ENCODE data around the gene MAPKAPK2. TPM values are rescaled to one million over a fixed set of nuclear protein-coding genes. Genes with fewer than 3 reads are reported as not detected.
A peak's percentile ranks its signal among the peaks of the same experiment; 100 is the strongest.

Gene MAPKAPK2
- total RNA-seq, 2 experiments from 2014 or later: 62.8 to 64.7 TPM

GRCh38 chr1:206717674-206717989 lies 32.9 kb downstream of the MAPKAPK2 start:
- no peaks in the 10 kb centered on the region for H3K9me3 Mint-ChIP-seq (ENCODE audit: low read depth)
- CTCF ChIA-PET: interaction anchor here (0.7 to 15.5 kb wide), 2 partner anchors 6 to 28 kb away, joined by 3 to 175 read pairs; no protein-coding TSS in a partner anchor
- H3K27ac Mint-ChIP-seq: peak overlapping the region; percentile 68
- POLR2A ChIA-PET: no interaction called here
- ATAC-seq: peak; percentile 21
- no peaks in the 10 kb centered on the region for H3K27me3 Mint-ChIP-seq
- peaks cover 73% of the 10 kb centered on the region for H3K4me1 Mint-ChIP-seq
- intact Hi-C loops (cut with DNase I, micrococcal nuclease): no loop called here
- no peaks in the 10 kb centered on the region for H3K36me3 Mint-ChIP-seq (ENCODE audit: low read depth)
- no peak overlapping the region for H3K4me3 Mint-ChIP-seq
- DNase-seq: no peak

- no peaks in the 10 kb centered on the region for H3K36me3 Mint-ChIP-seq (ENCODE audit: low read depth)
- intact Hi-C loops (cut with DNase I, micrococcal nuclease): no loop called here
- peaks cover 66% of the 10 kb centered on the region for H3K4me1 Mint-ChIP-seq
- H3K4me3 Mint-ChIP-seq: no peak overlapping the region
- H3K9me3 Mint-ChIP-seq (ENCODE audit: low read depth): no peaks in the 10 kb centered on the region
- peak overlapping the region; percentile 14 for H3K27ac Mint-ChIP-seq
- no peak for ATAC-seq
- POLR2A ChIA-PET: no interaction called here
- H3K27me3 Mint-ChIP-seq: no peaks in the 10 kb centered on the region
- CTCF ChIA-PET: interaction anchor here (0.9 to 10.4 kb wide), 12 partner anchors 8 to 193 kb away, joined by 3 to 175 read pairs (median 4); no protein-coding TSS in a partner anchor
- no peak for DNase-seq
These were observed 34.6 kb downstream of the MAPKAPK2 start for GRCh38 chr1:206719169-206719839.

GRCh38 chr1:206721454-206721853 lies 36.7 kb downstream of the MAPKAPK2 start:
- intact Hi-C loops (cut with DNase I, micrococcal nuclease): no loop called here
- Mint-ChIP-seq H3K9me3 (ENCODE audit: low read depth) (no peaks in the 10 kb centered on the region), H3K4me1 (peaks cover 65% of the 10 kb centered on the region), H3K27ac (no peak overlapping the region), H3K27me3 (no peaks in the 10 kb centered on the region), H3K4me3 (no peak overlapping the region), H3K36me3 (ENCODE audit: low read depth) (no peaks in the 10 kb centered on the region)
- DNase-seq (no peak), ATAC-seq (no peak)
- CTCF ChIA-PET: interaction anchor here (0.6 to 10.4 kb wide), 5 partner anchors 10 to 1163 kb away, joined by 3 to 175 read pairs (median 9); no protein-coding TSS in a partner anchor
- POLR2A ChIA-PET: no interaction called here

GRCh38 chr1:206722751-206723461 lies 38.2 kb downstream of the MAPKAPK2 start:
- CTCF ChIA-PET: interaction anchor here (0.6 to 10.4 kb wide), 14 partner anchors 12 to 210 kb away, joined by 3 to 175 read pairs (median 4); no protein-coding TSS in a partner anchor
- no peak overlapping the region for H3K27ac Mint-ChIP-seq
- intact Hi-C loops (cut with DNase I, micrococcal nuclease): no loop called here
- DNase-seq (no peak), ATAC-seq (no peak)
- H3K4me3 Mint-ChIP-seq: no peak overlapping the region
- no peaks in the 10 kb centered on the region for H3K9me3 Mint-ChIP-seq (ENCODE audit: low read depth)
- H3K36me3 Mint-ChIP-seq (ENCODE audit: low read depth): no peaks in the 10 kb centered on the region
- POLR2A ChIA-PET: interaction anchor here (0.6 kb wide), 1 partner anchor 43 kb away, joined by 4 read pairs; no protein-coding TSS in a partner anchor
- no peaks in the 10 kb centered on the region for H3K27me3 Mint-ChIP-seq
- H3K4me1 Mint-ChIP-seq: peaks cover 59% of the 10 kb centered on the region

GRCh38 chr1:206723462-206723804 lies 38.7 kb downstream of the MAPKAPK2 start:
- no peak for DNase-seq

GRCh38 chr1:206723805-206724472 lies 39.2 kb downstream of the MAPKAPK2 start:
- no peak for DNase-seq
- Mint-ChIP-seq H3K4me1 (peaks cover 53% of the 10 kb centered on the region), H3K27me3 (no peaks in the 10 kb centered on the region), H3K27ac (peak overlapping the region; percentile 48), H3K36me3 (ENCODE audit: low read depth) (no peaks in the 10 kb centered on the region), H3K4me3 (no peak overlapping the region), H3K9me3 (ENCODE audit: low read depth) (no peaks in the 10 kb centered on the region)
- ATAC-seq: no peak
- intact Hi-C loops (cut with DNase I, micrococcal nuclease): loop anchor here in 1 of 2 experiments (2.0 kb wide), 1 partner anchor 259 kb away; no protein-coding TSS in a partner anchor
- CTCF ChIA-PET: interaction anchor here (0.7 to 10.4 kb wide), 16 partner anchors 11 to 258 kb away, joined by 3 to 175 read pairs (median 10); partner anchors contain the start of gene FCMR
- POLR2A ChIA-PET: no interaction called here

More at GRCh38 chr1:206723462-206723804, 38.7 kb downstream of the MAPKAPK2 start:
- intact Hi-C loops (cut with DNase I, micrococcal nuclease): no loop called here
- no peaks in the 10 kb centered on the region for H3K9me3 Mint-ChIP-seq (ENCODE audit: low read depth)
- CTCF ChIA-PET: interaction anchor here (0.6 to 10.4 kb wide), 12 partner anchors 12 to 209 kb away, joined by 3 to 175 read pairs (median 4); no protein-coding TSS in a partner anchor
- no peak overlapping the region for H3K4me3 Mint-ChIP-seq
- H3K27ac Mint-ChIP-seq: no peak overlapping the region
- H3K4me1 Mint-ChIP-seq: peaks cover 58% of the 10 kb centered on the region
- H3K27me3 Mint-ChIP-seq: no peaks in the 10 kb centered on the region
- ATAC-seq: no peak
- no peaks in the 10 kb centered on the region for H3K36me3 Mint-ChIP-seq (ENCODE audit: low read depth)
- POLR2A ChIA-PET: interaction anchor here (0.6 kb wide), 1 partner anchor 43 kb away, joined by 4 read pairs; no protein-coding TSS in a partner anchor

- Mint-ChIP-seq H3K4me3 (no peak overlapping the region), H3K4me1 (peaks cover 49% of the 10 kb centered on the region), H3K9me3 (ENCODE audit: low read depth) (no peaks in the 10 kb centered on the region), H3K36me3 (ENCODE audit: low read depth) (peaks cover 12% of the 10 kb centered on the region), H3K27me3 (no peaks in the 10 kb centered on the region), H3K27ac (peak overlapping the region; percentile 29)
- ChIA-PET POLR2A (no interaction called here), CTCF (interaction anchor here (0.5 to 10.4 kb wide), 52 partner anchors 10 to 824 kb away, joined by 3 to 175 read pairs (median 6); partner anchors contain the start of genes DYRK3 and FCMR)
- ATAC-seq: peak; percentile 72
- DNase-seq: peak; percentile 85
- intact Hi-C loops (cut with DNase I, micrococcal nuclease): loop anchor here (2.0 to 5.0 kb wide), 3 partner anchors 38 to 257 kb away; no protein-coding TSS in a partner anchor
These were observed 40.6 kb downstream of the MAPKAPK2 start for GRCh38 chr1:206725109-206725963.

GRCh38 chr1:206727981-206728696 lies 43.4 kb downstream of the MAPKAPK2 start:
- DNase-seq (no peak), ATAC-seq (no peak)
- POLR2A ChIA-PET: no interaction called here
- CTCF ChIA-PET: interaction anchor here (0.7 to 10.4 kb wide), 7 partner anchors 17 to 185 kb away, joined by 3 to 175 read pairs (median 5); no protein-coding TSS in a partner anchor
- Mint-ChIP-seq H3K27ac (no peak overlapping the region), H3K4me1 (peaks cover 38% of the 10 kb centered on the region), H3K36me3 (ENCODE audit: low read depth) (peaks cover 22% of the 10 kb centered on the region), H3K27me3 (no peaks in the 10 kb centered on the region), H3K4me3 (no peak overlapping the region), H3K9me3 (ENCODE audit: low read depth) (no peaks in the 10 kb centered on the region)
- intact Hi-C loops (cut with DNase I, micrococcal nuclease): loop anchor here in 1 of 2 experiments (5.0 kb wide), 2 partner anchors 41 to 254 kb away; no protein-coding TSS in a partner anchor

GRCh38 chr1:206728697-206728987 lies 43.9 kb downstream of the MAPKAPK2 start:
- H3K9me3 Mint-ChIP-seq (ENCODE audit: low read depth): no peaks in the 10 kb centered on the region
- intact Hi-C loops (cut with DNase I, micrococcal nuclease): loop anchor here in 1 of 2 experiments (5.0 kb wide), 2 partner anchors 41 to 254 kb away; no protein-coding TSS in a partner anchor
- no peak for DNase-seq
- no peaks in the 10 kb centered on the region for H3K27me3 Mint-ChIP-seq
- H3K4me1 Mint-ChIP-seq: peaks cover 38% of the 10 kb centered on the region
- no peak overlapping the region for H3K4me3 Mint-ChIP-seq
- CTCF ChIA-PET: interaction anchor here (4.7 to 10.4 kb wide), 2 partner anchors 17 to 184 kb away, joined by 63 to 175 read pairs; no protein-coding TSS in a partner anchor
- no peak overlapping the region for H3K27ac Mint-ChIP-seq
- POLR2A ChIA-PET: no interaction called here
- ATAC-seq: no peak
- peaks cover 24% of the 10 kb centered on the region for H3K36me3 Mint-ChIP-seq (ENCODE audit: low read depth)

GRCh38 chr1:206729050-206729449 lies 44.3 kb downstream of the MAPKAPK2 start:
- H3K36me3 Mint-ChIP-seq (ENCODE audit: low read depth): peaks cover 24% of the 10 kb centered on the region
- ChIA-PET CTCF (interaction anchor here (1.0 to 2.2 kb wide), 2 partner anchors 9 to 80 kb away, joined by 3 to 12 read pairs; no protein-coding TSS in a partner anchor), POLR2A (no interaction called here)
- DNase-seq (no peak), ATAC-seq (no peak)
- H3K27ac Mint-ChIP-seq: no peak overlapping the region
- intact Hi-C loops (cut with DNase I, micrococcal nuclease): loop anchor here in 1 of 2 experiments (5.0 kb wide), 2 partner anchors 42 to 253 kb away; no protein-coding TSS in a partner anchor
- H3K4me3 Mint-ChIP-seq: no peak overlapping the region
- no peaks in the 10 kb centered on the region for H3K27me3 Mint-ChIP-seq
- peaks cover 34% of the 10 kb centered on the region for H3K4me1 Mint-ChIP-seq
- H3K9me3 Mint-ChIP-seq (ENCODE audit: low read depth): no peaks in the 10 kb centered on the region

Measured in activated CD4-positive, alpha-beta T cell treated with anti-CD3 and anti-CD28 coated beads for 36 hours (primary cell).